Measurements from ENCODE around the gene SCT.

DNA sequence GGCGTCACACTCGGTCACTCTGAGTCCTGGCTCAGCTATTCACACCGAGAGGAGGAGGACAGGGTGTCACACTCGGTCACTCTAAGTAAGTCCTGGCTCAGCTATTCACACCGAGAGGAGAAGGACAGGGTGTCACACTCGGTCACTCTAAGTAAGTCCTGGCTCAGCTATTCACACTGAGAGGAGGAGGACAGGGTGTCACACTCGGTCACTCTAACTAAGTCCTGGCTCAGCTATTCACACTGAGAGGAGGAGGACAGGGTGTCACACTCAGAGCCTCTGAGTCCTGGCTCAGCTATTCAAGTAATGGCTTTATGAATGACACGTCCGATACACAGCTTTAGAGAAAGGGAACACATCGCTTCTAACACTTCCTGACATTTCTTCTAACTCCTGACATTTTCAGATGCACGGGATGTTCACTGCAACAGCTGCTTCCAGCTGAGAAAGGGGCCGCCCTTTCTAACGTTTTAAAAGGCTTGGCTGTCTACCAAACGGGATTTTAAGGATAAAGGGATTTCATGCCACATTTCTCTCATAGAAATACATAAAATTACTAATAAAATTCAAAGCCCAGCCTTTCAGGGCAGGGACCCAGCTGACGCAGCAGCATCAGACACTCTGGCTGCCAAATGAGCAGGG lies 38.2 kb upstream of the SCT start:
- TF ChIP-seq RAD21 (conservative IDR thresholded peaks at IDR 0.05) (no peak), EZH2 (IDR thresholded peaks at IDR 0.05; ENCODE audit: borderline replicate concordance, insufficient read depth, low read length, poor library complexity, severe bottlenecking) (no peak), POLR2AphosphoS5 (IDR thresholded peaks at IDR 0.05) (no peak)

Data from neural cell (in vitro differentiated cells).